ENCODE data around the gene CCDC14.
"Not testable (repeated sequence)": the region's sequence is repeated elsewhere in the genome, so short reads cannot be mapped to it uniquely, and the experiment has no call there.

Gene CCDC14, protein sequence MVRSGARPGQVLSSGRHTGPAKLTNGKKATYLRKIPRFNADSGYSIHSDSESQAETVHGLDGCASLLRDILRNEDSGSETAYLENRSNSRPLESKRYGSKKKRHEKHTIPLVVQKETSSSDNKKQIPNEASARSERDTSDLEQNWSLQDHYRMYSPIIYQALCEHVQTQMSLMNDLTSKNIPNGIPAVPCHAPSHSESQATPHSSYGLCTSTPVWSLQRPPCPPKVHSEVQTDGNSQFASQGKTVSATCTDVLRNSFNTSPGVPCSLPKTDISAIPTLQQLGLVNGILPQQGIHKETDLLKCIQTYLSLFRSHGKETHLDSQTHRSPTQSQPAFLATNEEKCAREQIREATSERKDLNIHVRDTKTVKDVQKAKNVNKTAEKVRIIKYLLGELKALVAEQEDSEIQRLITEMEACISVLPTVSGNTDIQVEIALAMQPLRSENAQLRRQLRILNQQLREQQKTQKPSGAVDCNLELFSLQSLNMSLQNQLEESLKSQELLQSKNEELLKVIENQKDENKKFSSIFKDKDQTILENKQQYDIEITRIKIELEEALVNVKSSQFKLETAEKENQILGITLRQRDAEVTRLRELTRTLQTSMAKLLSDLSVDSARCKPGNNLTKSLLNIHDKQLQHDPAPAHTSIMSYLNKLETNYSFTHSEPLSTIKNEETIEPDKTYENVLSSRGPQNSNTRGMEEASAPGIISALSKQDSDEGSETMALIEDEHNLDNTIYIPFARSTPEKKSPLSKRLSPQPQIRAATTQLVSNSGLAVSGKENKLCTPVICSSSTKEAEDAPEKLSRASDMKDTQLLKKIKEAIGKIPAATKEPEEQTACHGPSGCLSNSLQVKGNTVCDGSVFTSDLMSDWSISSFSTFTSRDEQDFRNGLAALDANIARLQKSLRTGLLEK

GRCh38 chr3:123960781-123961507, at the start of gene CCDC14:
Gene CCDC14 (minus strand): TSS chr3:123961229. CDS start chr3:123961173, 56 bp downstream.
- TF ChIP-seq ZNF274 (IDR thresholded peaks at IDR 0.05; ENCODE audit: low read depth, low read length): no peak
- TF ChIP-seq YY1 (IDR thresholded peaks at IDR 0.05; ENCODE audit: insufficient read depth, insufficient read length): no peak
- no peak for TF ChIP-seq SUZ12 (IDR thresholded peaks at IDR 0.05; ENCODE audit: extremely low read depth, insufficient read depth, insufficient read length)
- H3K36me3 ChIP-seq (ENCODE audit: insufficient read depth, insufficient read length, low read length): peaks cover 10% of the 10 kb centered on the region
- H3K9me3 ChIP-seq (ENCODE audit: insufficient read depth, low read length): no peaks in the 10 kb centered on the region
- peak within 1 kb of the TSS; percentile 90 for H3K4me3 ChIP-seq (ENCODE audit: insufficient read length, low read depth)
- DNase-seq (ENCODE audit: low read depth, low spot score): peak; percentile 96
- H3K27me3 ChIP-seq (ENCODE audit: insufficient read depth, insufficient read length): peaks cover 18% of the 10 kb centered on the region
- H3K9ac ChIP-seq (ENCODE audit: insufficient read length, low read depth): peak within 1 kb of the TSS; percentile 96
- H3K4me1 ChIP-seq (ENCODE audit: insufficient read depth, insufficient read length): no peaks in the 10 kb centered on the region

GRCh38 chr3:124008321-124008720, 47.3 kb upstream of the CCDC14 start:
- H3K36me3 ChIP-seq (ENCODE audit: insufficient read depth, insufficient read length, low read length); H3K27me3 ChIP-seq (ENCODE audit: insufficient read depth, insufficient read length); H3K4me3 ChIP-seq (ENCODE audit: insufficient read length, low read depth); H3K9ac ChIP-seq (ENCODE audit: insufficient read length, low read depth); DNase-seq (ENCODE audit: low read depth, low spot score); H3K4me1 ChIP-seq (ENCODE audit: insufficient read depth, insufficient read length); H3K9me3 ChIP-seq (ENCODE audit: insufficient read depth, low read length): not testable (repeated sequence)

DNA sequence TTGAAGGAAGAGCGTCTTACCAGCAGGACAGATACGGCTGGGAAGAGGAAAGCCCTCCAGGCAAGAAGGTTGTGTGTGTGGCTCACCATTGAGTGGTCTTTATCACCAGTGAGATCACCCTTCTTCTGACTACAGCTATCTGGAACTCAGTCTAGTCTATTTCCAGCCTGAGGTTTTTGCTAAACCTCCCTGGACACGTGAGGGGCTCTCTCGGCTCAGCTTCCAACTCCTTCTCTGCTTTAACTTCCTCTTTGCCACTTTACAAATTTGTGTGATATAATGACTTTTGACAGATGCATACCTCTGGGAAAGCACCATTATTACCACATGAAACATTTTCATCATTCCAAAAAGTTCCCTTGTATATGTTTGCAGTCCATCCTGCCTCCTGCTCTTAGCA, 46.2 kb upstream of the CCDC14 start:
- no peak overlapping the region for H3K4me3 ChIP-seq (ENCODE audit: insufficient read length, low read depth)
- no peaks in the 10 kb centered on the region for H3K4me1 ChIP-seq (ENCODE audit: insufficient read depth, insufficient read length)
- no peak for DNase-seq (ENCODE audit: low read depth, low spot score)

DNA sequence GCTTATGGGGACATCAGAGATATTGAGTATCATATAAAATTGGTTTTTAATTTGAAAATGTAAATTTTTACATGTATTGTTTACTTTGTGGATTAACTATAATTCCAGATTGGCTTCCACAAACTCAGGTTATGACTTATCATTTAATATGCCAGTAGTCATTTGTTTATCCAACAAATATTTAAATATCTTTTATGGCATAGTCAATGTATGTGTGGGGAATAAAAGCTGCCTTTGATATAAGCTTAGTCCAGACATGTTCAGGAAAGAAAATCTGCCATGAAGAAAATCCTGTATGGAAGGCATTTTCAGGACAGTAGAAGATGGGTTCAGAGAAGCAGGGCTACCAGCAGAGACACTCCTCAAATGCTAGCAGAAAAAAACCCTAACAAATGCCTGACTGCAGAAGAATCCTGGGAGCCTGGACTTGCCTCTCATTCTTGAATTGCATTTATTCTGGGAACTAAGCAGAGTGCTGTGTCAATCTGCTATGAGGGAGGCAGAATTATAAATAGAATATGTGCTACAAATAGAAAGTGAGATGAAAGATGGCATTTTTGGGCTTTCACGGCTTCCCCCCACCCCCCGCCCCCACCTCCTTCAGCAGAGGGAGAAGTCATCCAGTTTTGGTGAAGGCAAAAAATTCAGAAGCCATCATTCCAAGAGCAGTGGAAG, 41.5 kb upstream of the CCDC14 start:
- H3K36me3 ChIP-seq (ENCODE audit: insufficient read depth, insufficient read length, low read length); H3K9me3 ChIP-seq (ENCODE audit: insufficient read depth, low read length); H3K4me1 ChIP-seq (ENCODE audit: insufficient read depth, insufficient read length); H3K9ac ChIP-seq (ENCODE audit: insufficient read length, low read depth); H3K4me3 ChIP-seq (ENCODE audit: insufficient read length, low read depth); H3K27me3 ChIP-seq (ENCODE audit: insufficient read depth, insufficient read length); DNase-seq (ENCODE audit: low read depth, low spot score): not testable (repeated sequence)

More for the DNA sequence above, 46.2 kb upstream of the CCDC14 start:
- Histone ChIP-seq H3K9me3 (ENCODE audit: insufficient read depth, low read length) (no peaks in the 10 kb centered on the region), H3K9ac (ENCODE audit: insufficient read length, low read depth) (no peak overlapping the region), H3K36me3 (ENCODE audit: insufficient read depth, insufficient read length, low read length) (no peaks in the 10 kb centered on the region), H3K27me3 (ENCODE audit: insufficient read depth, insufficient read length) (no peaks in the 10 kb centered on the region)
- TF ChIP-seq SUZ12 (IDR thresholded peaks at IDR 0.05; ENCODE audit: extremely low read depth, insufficient read depth, insufficient read length) (no peak), YY1 (IDR thresholded peaks at IDR 0.05; ENCODE audit: insufficient read depth, insufficient read length) (no peak), ZNF274 (IDR thresholded peaks at IDR 0.05; ENCODE audit: low read depth, low read length) (no peak)

GRCh38 chr3:124001366-124001765, 40.3 kb upstream of the CCDC14 start:
- not testable (repeated sequence) for H3K36me3 ChIP-seq (ENCODE audit: insufficient read depth, insufficient read length, low read length); DNase-seq (ENCODE audit: low read depth, low spot score); H3K9ac ChIP-seq (ENCODE audit: insufficient read length, low read depth); H3K4me1 ChIP-seq (ENCODE audit: insufficient read depth, insufficient read length); H3K9me3 ChIP-seq (ENCODE audit: insufficient read depth, low read length); H3K4me3 ChIP-seq (ENCODE audit: insufficient read length, low read depth); H3K27me3 ChIP-seq (ENCODE audit: insufficient read depth, insufficient read length)

- DNase-seq (ENCODE audit: low read depth, low spot score): no peak
- Histone ChIP-seq H3K9me3 (ENCODE audit: insufficient read depth, low read length) (0 out of 2 replicates have a peak, but pooled peaks cover 4% of the 10 kb centered on the region), H3K9ac (ENCODE audit: insufficient read length, low read depth) (no peak overlapping the region), H3K27me3 (ENCODE audit: insufficient read depth, insufficient read length) (peaks cover 27% of the 10 kb centered on the region), H3K36me3 (ENCODE audit: insufficient read depth, insufficient read length, low read length) (no peaks in the 10 kb centered on the region), H3K4me1 (ENCODE audit: insufficient read depth, insufficient read length) (no peaks in the 10 kb centered on the region), H3K4me3 (ENCODE audit: insufficient read length, low read depth) (no peak overlapping the region)
- TF ChIP-seq ZNF274 (IDR thresholded peaks at IDR 0.05; ENCODE audit: low read depth, low read length): no peak
- TF ChIP-seq YY1 (IDR thresholded peaks at IDR 0.05; ENCODE audit: insufficient read depth, insufficient read length): no peak
- TF ChIP-seq SUZ12 (IDR thresholded peaks at IDR 0.05; ENCODE audit: extremely low read depth, insufficient read depth, insufficient read length): no peak
These were observed 36.5 kb upstream of the CCDC14 start for GRCh38 chr3:123997543-123997942.

DNA sequence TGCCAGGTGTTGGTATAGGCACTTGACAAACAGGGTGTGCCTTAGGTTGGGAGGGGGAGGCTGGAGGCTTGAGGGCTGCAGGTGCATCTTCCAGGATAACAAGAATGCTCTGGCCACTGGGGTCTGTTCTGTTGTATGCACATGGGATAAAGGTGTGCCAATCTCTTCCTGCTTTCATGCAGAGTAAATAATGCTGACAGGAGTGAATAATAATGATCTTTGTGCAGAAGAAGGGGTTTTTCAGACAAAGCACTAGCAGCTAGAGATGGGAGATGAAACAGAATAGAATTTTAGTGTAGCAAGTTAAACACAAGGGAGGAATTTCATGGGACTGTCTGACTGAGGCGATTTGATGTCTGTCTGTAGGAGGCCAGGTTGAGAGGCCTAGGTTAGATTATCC, 32.8 kb upstream of the CCDC14 start:
- Histone ChIP-seq H3K9me3 (ENCODE audit: insufficient read depth, low read length) (0 out of 2 replicates have a peak, but pooled peaks cover 4% of the 10 kb centered on the region), H3K36me3 (ENCODE audit: insufficient read depth, insufficient read length, low read length) (no peaks in the 10 kb centered on the region), H3K27me3 (ENCODE audit: insufficient read depth, insufficient read length) (peaks cover 49% of the 10 kb centered on the region), H3K4me1 (ENCODE audit: insufficient read depth, insufficient read length) (no peaks in the 10 kb centered on the region), H3K4me3 (ENCODE audit: insufficient read length, low read depth) (no peak overlapping the region), H3K9ac (ENCODE audit: insufficient read length, low read depth) (no peak overlapping the region)
- DNase-seq (ENCODE audit: low read depth, low spot score): no peak
- TF ChIP-seq YY1 (IDR thresholded peaks at IDR 0.05; ENCODE audit: insufficient read depth, insufficient read length): no peak
- no peak for TF ChIP-seq ZNF274 (IDR thresholded peaks at IDR 0.05; ENCODE audit: low read depth, low read length)
- TF ChIP-seq SUZ12 (IDR thresholded peaks at IDR 0.05; ENCODE audit: extremely low read depth, insufficient read depth, insufficient read length): no peak

GRCh38 chr3:123991730-123992588, 30.9 kb upstream of the CCDC14 start, which contains the start of gene ROPN1:
Gene ROPN1 (minus strand): TSS chr3:123992124. CDS start chr3:123980481, 11,643 bp downstream.
- H3K9me3 ChIP-seq (ENCODE audit: insufficient read depth, low read length); DNase-seq (ENCODE audit: low read depth, low spot score); H3K36me3 ChIP-seq (ENCODE audit: insufficient read depth, insufficient read length, low read length); H3K4me3 ChIP-seq (ENCODE audit: insufficient read length, low read depth); H3K4me1 ChIP-seq (ENCODE audit: insufficient read depth, insufficient read length); H3K9ac ChIP-seq (ENCODE audit: insufficient read length, low read depth): not testable (repeated sequence)
- H3K27me3 ChIP-seq (ENCODE audit: insufficient read depth, insufficient read length): peaks cover 56% of the 10 kb centered on the region
